Heart right ventricle (tissue), 16 donors: Measurements from ENCODE around the gene CFL2. TPM values are rescaled to one million over a fixed set of nuclear protein-coding genes. Genes with fewer than 3 reads are reported as not detected.

Experiments
- ATAC-seq, 8 donors: fragments of 200-7000 bp; cut with Tn5 transposase; one replicate each; pipeline ENCODE4 v1.9.1; 2020; ENCODE audit warnings: mild to moderate bottlenecking in 8 of 8, moderate library complexity in 8 of 8, moderate number of reproducible peaks in 1 of 8
- DNase-seq, 2 donors: peaks; one replicate each; pipeline ENCODE4 v3.0.0-alpha.2; 2020
- H3K27ac ChIP-seq, 10 donors: fragments of 200-600 bp; sonication (generic) in 2 of 10; one replicate each; pipeline versions ENCODE4 v1.5.0 to v1.8.0; 2020 to 2022; ENCODE audit warnings: mild to moderate bottlenecking in 3 of 10
- H3K27me3 ChIP-seq, 7 donors: fragments of 200-600 bp; one replicate each; pipeline ENCODE4 v1.8.0; 2021 to 2022; ENCODE audit warnings: mild to moderate bottlenecking in 2 of 7
- H3K36me3 ChIP-seq, 9 donors: fragments of 200-600 bp; sonication (generic) in 1 of 9; one replicate each; pipeline versions ENCODE4 v1.5.0 to v1.8.0; 2020 to 2022; ENCODE audit warnings: mild to moderate bottlenecking in 2 of 9
- H3K4me1 ChIP-seq, 9 donors: fragments of 200-600 bp; sonication (generic) in 1 of 9; one replicate each; pipeline versions ENCODE4 v1.5.0 to v1.8.0; 2020 to 2022; ENCODE audit warnings: mild to moderate bottlenecking in 4 of 9
- H3K4me3 ChIP-seq, 10 donors: fragments of 200-600 bp; sonication (generic) in 2 of 10; one replicate each; pipeline versions ENCODE4 v1.5.0 to v1.8.0; 2020 to 2022; ENCODE audit warnings: mild to moderate bottlenecking in 7 of 10, moderate library complexity in 2 of 10
- H3K9me3 ChIP-seq, 11 donors: fragments of 200-600 bp in 10 of 11; sonication (generic) in 2 of 11; one replicate each; pipeline versions ENCODE4 v1.5.0 to v1.8.0; 2013 to 2022; ENCODE audit warnings: mild to moderate bottlenecking in 2 of 11, control low read depth in 1 of 11, moderate library complexity in 1 of 11
- WGBS, 2 donors: extraction: QIAGEN DNeasy Blood & Tissue Kit; methylation state at CpG; one replicate each; pipeline ENCODE4 v1.1.7; 2013; ENCODE audit warnings: inconsistent platforms in 1 of 2; 5-methylcytosine and 5-hydroxymethylcytosine counted together
- intact Hi-C, 10 donors: fragments of 100-400 bp; cut with DNase I; formaldehyde crosslinking; loops; one replicate each; pipeline versions ENCODE4 v1.11.1 to v1.14.2; 2022
- polyA plus RNA-seq, 2 donors: library from polyadenylated mRNA; stranded (reverse); fragments of 200-250 nt; gene quantifications; one replicate each; pipeline ENCODE4 v1.2.3, GENCODE V29; 2013
- total RNA-seq, 10 donors: library from RNA; stranded (reverse); fragmentation: NEBNext Ultra II Directional in 3 of 10; extraction: Animal tissue kit (Norgen Biotek cat#: 25700) in 3 of 10; gene quantifications; one replicate each; pipeline versions ENCODE4 v1.2.1 to v1.2.4, GENCODE V29; 2021 to 2023
- TF ChIP-seq, protein P1 (sequence below), 9 donors: fragments of 200-600 bp; sonication (generic) in 2 of 9; IDR thresholded peaks; one replicate each; pipeline versions ENCODE4 v1.5.0 to v1.8.0; 2021 to 2022; ENCODE audit warnings: antibody characterized with exemption in 9 of 9, mild to moderate bottlenecking in 5 of 9, moderate library complexity in 1 of 9
- donor health status: Arrhythmogenic right ventricular cardiomyopathy.
- donor health status: ischemic (EF 13 %, LVEDD 7.1; RV severe dilation, severe dysfunction).
- donor health status: healthy with polysubstance abuse.
- donor health status: DM: no; HTN: yes; CAD: no.
- donor health status: DM: no; HTN: no; CAD: no.
- donor health status: ischemic (EF 25% LVEDD 6.9; RV normal size, moderate dysfunction).
- donor health status: ischemic (EF 25% LVEDD 5.7; RV mildly dilated, moderate dysfunction).
- donor health status: healthy.
- donor health status: DM: yes; HTN: yes; CAD: no.
- donor health status: Ischemic cardiomyopathy.
- donor health status: ischemic (EF 35%, LVEDD 5.7; RV mildly dilated, moderate dysfunction).
- donor health status: nonischemic (EF 11% LVEDD 7.7; RV severe dilation, severe dysfunction).
- donor health status: DM: yes; HTN: yes; CAD: no.
- donor health status: PGD.
- donor health status: ischemic (EF 29% LVEDD 5.4; RV normal size, mild dysfunction).
- donor health status: nonischemic (EF 23%, LVEDD 6.1; RV moderate dilation, normal function).

CFL2 gene
- total and polyA plus RNA-seq, 12 donors, result 154 to 918 (median 530) TPM

DNA sequence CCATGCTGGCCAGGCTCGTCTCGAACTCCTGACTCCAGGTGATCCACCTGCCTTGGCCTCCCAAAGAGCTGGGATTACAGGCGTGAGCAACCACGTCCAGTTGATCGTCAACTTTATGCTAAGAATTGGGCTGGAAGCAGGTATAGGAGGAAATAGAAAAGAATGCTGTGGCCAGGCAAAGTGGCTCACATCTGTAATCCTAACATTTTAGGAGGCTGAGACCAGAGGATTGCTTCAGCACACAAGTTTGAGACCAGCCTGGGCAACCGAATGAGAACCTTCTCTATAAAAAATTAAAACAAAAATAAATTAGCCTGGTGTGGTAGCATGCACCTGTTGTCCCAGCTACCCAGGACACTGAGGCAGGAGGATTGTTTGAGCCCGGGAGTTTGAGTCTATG is 47.4 kb downstream of the CFL2 start:
- ATAC-seq, result no peak
- H3K36me3 ChIP-seq, result no peaks in the 10 kb centered on the region
- H3K27ac ChIP-seq, result peak overlapping the region in 4 of 10 donors; percentile 14 to 80 (median 17)
- no peak overlapping the region for H3K4me3 ChIP-seq
- H3K9me3 ChIP-seq, result peaks cover 0 to 16% (median 0%) of the 10 kb centered on the region in 11 donors
- H3K4me1 ChIP-seq, result peaks cover 0 to 23% (median 0%) of the 10 kb centered on the region in 9 donors
- 92 to 94% methylated on average over 7 of the region's 7 CpGs for WGBS, 2 donors
- TF ChIP-seq, protein P1, sequence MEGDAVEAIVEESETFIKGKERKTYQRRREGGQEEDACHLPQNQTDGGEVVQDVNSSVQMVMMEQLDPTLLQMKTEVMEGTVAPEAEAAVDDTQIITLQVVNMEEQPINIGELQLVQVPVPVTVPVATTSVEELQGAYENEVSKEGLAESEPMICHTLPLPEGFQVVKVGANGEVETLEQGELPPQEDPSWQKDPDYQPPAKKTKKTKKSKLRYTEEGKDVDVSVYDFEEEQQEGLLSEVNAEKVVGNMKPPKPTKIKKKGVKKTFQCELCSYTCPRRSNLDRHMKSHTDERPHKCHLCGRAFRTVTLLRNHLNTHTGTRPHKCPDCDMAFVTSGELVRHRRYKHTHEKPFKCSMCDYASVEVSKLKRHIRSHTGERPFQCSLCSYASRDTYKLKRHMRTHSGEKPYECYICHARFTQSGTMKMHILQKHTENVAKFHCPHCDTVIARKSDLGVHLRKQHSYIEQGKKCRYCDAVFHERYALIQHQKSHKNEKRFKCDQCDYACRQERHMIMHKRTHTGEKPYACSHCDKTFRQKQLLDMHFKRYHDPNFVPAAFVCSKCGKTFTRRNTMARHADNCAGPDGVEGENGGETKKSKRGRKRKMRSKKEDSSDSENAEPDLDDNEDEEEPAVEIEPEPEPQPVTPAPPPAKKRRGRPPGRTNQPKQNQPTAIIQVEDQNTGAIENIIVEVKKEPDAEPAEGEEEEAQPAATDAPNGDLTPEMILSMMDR (IDR thresholded peaks at IDR 0.05), result no peak
- no peaks in the 10 kb centered on the region for H3K27me3 ChIP-seq
- intact Hi-C loops, result no loop called here
- DNase-seq, result no peak

DNA sequence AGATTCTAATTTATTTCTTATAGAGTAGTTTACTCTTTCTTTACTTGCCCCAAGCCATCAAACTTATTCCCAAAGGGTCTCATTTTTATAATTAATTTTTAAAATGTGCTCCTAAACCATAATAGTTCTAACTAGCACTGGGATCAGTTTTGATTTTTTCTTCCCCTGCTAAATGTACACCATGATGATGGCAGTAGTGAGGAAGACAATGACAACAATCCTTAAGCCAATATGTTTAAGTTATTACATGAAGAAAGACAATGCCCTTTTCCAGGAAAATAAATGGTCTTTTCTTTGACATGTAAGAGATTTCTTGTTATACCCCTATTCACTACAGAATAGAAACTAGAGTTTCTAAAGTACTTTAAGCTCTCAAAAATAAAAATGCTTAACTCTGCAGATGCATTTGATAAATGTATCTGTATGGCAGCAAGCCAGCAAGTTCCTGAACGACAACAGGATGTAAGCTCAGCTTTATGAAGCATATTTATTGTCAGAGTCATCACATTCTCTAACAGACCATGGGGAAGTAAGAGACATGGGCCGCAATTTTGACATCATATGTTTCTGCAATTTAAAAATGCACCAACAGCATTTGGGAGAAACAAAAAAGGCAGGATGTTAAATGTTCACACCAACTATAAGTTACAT is 48.5 kb downstream of the CFL2 start:
- intact Hi-C loops, result no loop called here
- no peaks in the 10 kb centered on the region for H3K36me3 ChIP-seq
- WGBS, 2 donors, result 35 to 41% methylated on average over 2 of the region's 2 CpGs
- no peak overlapping the region for H3K4me3 ChIP-seq
- H3K4me1 ChIP-seq, result peaks cover 0 to 20% (median 0%) of the 10 kb centered on the region in 9 donors
- ATAC-seq, result peak in 7 of 8 donors; percentile 63 to 78 (median 73)
- TF ChIP-seq, protein P1 (IDR thresholded peaks at IDR 0.05), result no peak
- peak in 1 of 2 donors; percentile 57 for DNase-seq
- no peaks in the 10 kb centered on the region for H3K27me3 ChIP-seq
- peaks cover 0 to 18% (median 0%) of the 10 kb centered on the region in 11 donors for H3K9me3 ChIP-seq
- H3K27ac ChIP-seq, result peak overlapping the region in 5 of 10 donors; percentile 9 to 82 (median 25)

DNA sequence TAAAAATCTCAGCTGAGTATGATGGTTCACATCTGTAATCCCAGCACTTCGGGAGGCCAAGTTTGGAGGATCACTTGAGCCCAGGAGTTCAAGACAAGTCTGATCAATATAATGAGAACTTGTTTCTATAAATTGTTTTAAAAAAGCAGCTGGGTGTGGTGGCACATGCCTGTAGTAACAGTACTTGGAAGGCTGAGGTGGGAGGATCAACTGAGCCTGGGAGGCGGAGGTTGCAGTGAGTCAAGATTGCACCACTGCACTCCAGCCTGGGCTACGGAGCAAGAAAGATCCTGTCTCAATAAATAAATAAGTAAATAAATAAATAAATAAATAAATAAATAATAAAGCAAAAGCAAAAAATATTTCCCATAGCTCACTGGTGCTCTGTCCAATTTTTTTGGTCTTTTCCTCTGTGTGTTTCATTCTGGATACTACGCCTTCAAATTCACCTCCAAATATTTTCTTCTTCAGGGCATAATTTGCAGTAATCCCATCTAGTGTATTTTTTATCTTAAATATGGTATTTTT is 51.8 kb downstream of the CFL2 start:
- TF ChIP-seq, protein P1 (IDR thresholded peaks at IDR 0.05), result no peak

GRCh38 chr14:34660796-34661195 is 53.6 kb downstream of the CFL2 start:
- Histone ChIP-seq H3K4me1 (peaks cover 0 to 8% (median 0%) of the 10 kb centered on the region in 9 donors), H3K4me3 (no peak overlapping the region), H3K27ac (no peak overlapping the region), H3K27me3 (no peaks in the 10 kb centered on the region), H3K36me3 (no peaks in the 10 kb centered on the region), H3K9me3 (peaks cover 0 to 21% (median 0%) of the 10 kb centered on the region in 11 donors)
- ATAC-seq, result no peak
- intact Hi-C loops, result no loop called here
- no peak for DNase-seq
- TF ChIP-seq, protein P1 (IDR thresholded peaks at IDR 0.05), result no peak

More for the DNA sequence above, 51.8 kb downstream of the CFL2 start:
- H3K9me3 ChIP-seq, result peaks cover 0 to 21% (median 0%) of the 10 kb centered on the region in 11 donors
- DNase-seq (no peak), ATAC-seq (no peak)
- no peak overlapping the region for H3K4me3 ChIP-seq
- intact Hi-C loops, result no loop called here
- H3K27me3 ChIP-seq, result no peaks in the 10 kb centered on the region
- no peak overlapping the region for H3K27ac ChIP-seq
- 92 to 99% methylated on average over 4 of the region's 4 CpGs for WGBS, 2 donors
- peaks cover 0 to 20% (median 0%) of the 10 kb centered on the region in 9 donors for H3K4me1 ChIP-seq
- H3K36me3 ChIP-seq, result no peaks in the 10 kb centered on the region

Other genes with a start within 250 kb of the CFL2 start
- 10 to 100 TPM; 16.4 to 24.5 (median 20.1) TPM for gene EAPP, start 174.9 kb downstream of the CFL2 start, total RNA-seq
- gene EAPP, start 174.9 kb downstream of the CFL2 start, polyA plus RNA-seq, result 10 to 100 TPM; 18.8 to 20.1 TPM
- gene SNX6, start 84.4 kb downstream of the CFL2 start, total RNA-seq, result 10 to 100 TPM; 47.6 to 89.8 (median 58.7) TPM
- 10 to 100 TPM; 17.3 to 34.4 TPM for gene SNX6, start 84.4 kb downstream of the CFL2 start, polyA plus RNA-seq
- 10 to 100 TPM in 1 of 10 donors, 1 to 10 TPM in 9; 3.8 to 14.5 (median 4.5) TPM for gene BAZ1A, start 160.8 kb upstream of the CFL2 start, total RNA-seq
- gene BAZ1A, start 160.8 kb upstream of the CFL2 start, polyA plus RNA-seq, result 10 to 100 TPM in 1 of 2 donors, 1 to 10 TPM in 1; 6.9 to 10.0 TPM